Measurements from ENCODE around the gene ECT2L. TPM values are rescaled to one million over a fixed set of nuclear protein-coding genes. Genes with fewer than 3 reads are reported as not detected.
A peak's percentile ranks its signal among the peaks of the same experiment; 100 is the strongest.

ECT2L gene
- total RNA-seq (1 to 10 TPM; 1.3 to 6.0 (median 2.9) TPM), polyA plus RNA-seq (under 1 TPM; 0.19 to 0.46 TPM)
- long read RNA-seq, donor 1, partial matches to known transcripts = 1 of 1 reads
- long read RNA-seq, donor 1, other reads (novel, unspliced or antisense) = 0 of 1 reads
- long read RNA-seq, donor 2, partial matches to known transcripts = 27 of 46 reads
- long read RNA-seq, donor 2, other reads (novel, unspliced or antisense) = 19 of 46 reads
- long read RNA-seq, donor 3, partial matches to known transcripts = 0 of 2 reads
- long read RNA-seq, donor 3, other reads (novel, unspliced or antisense) = 2 of 2 reads

- no peaks in the 10 kb centered on the region for H3K27me3 ChIP-seq
- H3K27ac ChIP-seq = peak within 1 kb of the TSS; percentile 48 to 88 (median 79)
Measured at GRCh38 chr6:138795809-138796603, at the start of gene ECT2L. Gene ECT2L (plus strand): TSS chr6:138796087. CDS start chr6:138813275, 17,188 bp downstream.

GRCh38 chr6:138752017-138752416 lies 43.9 kb upstream of the ECT2L start:
- no peak for DNase-seq
- TF ChIP-seq POLR2A (IDR thresholded peaks at IDR 0.05) = no peak
- no peak for TF ChIP-seq CTCF (IDR thresholded peaks at IDR 0.05)
- no peak for ATAC-seq
- Histone ChIP-seq H3K4me3 (no peak overlapping the region), H3K27me3 (no peaks in the 10 kb centered on the region), H3K9me3 (peaks cover 0 to 3% (median 0%) of the 10 kb centered on the region in 12 donors), H3K4me1 (peaks cover 0 to 1% (median 0%) of the 10 kb centered on the region in 12 donors), H3K36me3 (no peaks in the 10 kb centered on the region), H3K27ac (no peak overlapping the region)
- intact Hi-C loops (cut with DNase I) = no loop called here
- WGBS, 4 donors = 86 to 98% (median 90%) methylated on average over 4 of the region's 4 CpGs

More at GRCh38 chr6:138795809-138796603, at the start of gene ECT2L:
- DNase-seq (peak; percentile 84 to 91 (median 88)), ATAC-seq (peak; percentile 91 to 98 (median 96))
- intact Hi-C loops (cut with DNase I) = no loop called here
- 9 to 24% (median 15%) methylated on average over 18 to 50 of the region's 50 CpGs for WGBS, 4 donors
- no peaks in the 10 kb centered on the region for H3K9me3 ChIP-seq
- H3K36me3 ChIP-seq = peaks cover 0 to 27% (median 20%) of the 10 kb centered on the region in 9 donors
- H3K4me3 ChIP-seq = peak within 1 kb of the TSS; percentile 12 to 70 (median 56)
- H3K4me1 ChIP-seq = peaks cover 0 to 17% (median under 1%) of the 10 kb centered on the region in 12 donors
- TF ChIP-seq CTCF (IDR thresholded peaks at IDR 0.05) (no peak), POLR2A (IDR thresholded peaks at IDR 0.05) (peak in 1 of 2 donors; percentile 26)

GRCh38 chr6:138757136-138757535 lies 38.8 kb upstream of the ECT2L start:
- WGBS, 4 donors = 48 to 55% (median 51%) methylated on average over 4 of the region's 4 CpGs
- TF ChIP-seq POLR2A (IDR thresholded peaks at IDR 0.05) (no peak), CTCF (IDR thresholded peaks at IDR 0.05) (no peak)

More at GRCh38 chr6:138757136-138757535, 38.8 kb upstream of the ECT2L start:
- H3K36me3 ChIP-seq = no peaks in the 10 kb centered on the region
- H3K9me3 ChIP-seq = no peaks in the 10 kb centered on the region
- peaks cover 0 to 3% (median 0%) of the 10 kb centered on the region in 12 donors for H3K4me1 ChIP-seq
- DNase-seq = no peak
- ATAC-seq = no peak
- intact Hi-C loops (cut with DNase I) = no loop called here
- H3K4me3 ChIP-seq = no peak overlapping the region
- no peak overlapping the region for H3K27ac ChIP-seq
- no peaks in the 10 kb centered on the region for H3K27me3 ChIP-seq

Data from heart left ventricle (tissue), 16 donors.